Measurements from ENCODE around the gene ADCK1.

ADCK1 gene

GRCh38 chr14:77870646-77871045 is 70.7 kb downstream of the ADCK1 start:
- DNase-seq (ENCODE audit: extremely low read depth, low read depth), result no peak
- H3K4me3 ChIP-seq (replicated peaks; ENCODE audit: low read depth, low read length), result no peak overlapping the region
- TF ChIP-seq, protein P1, sequence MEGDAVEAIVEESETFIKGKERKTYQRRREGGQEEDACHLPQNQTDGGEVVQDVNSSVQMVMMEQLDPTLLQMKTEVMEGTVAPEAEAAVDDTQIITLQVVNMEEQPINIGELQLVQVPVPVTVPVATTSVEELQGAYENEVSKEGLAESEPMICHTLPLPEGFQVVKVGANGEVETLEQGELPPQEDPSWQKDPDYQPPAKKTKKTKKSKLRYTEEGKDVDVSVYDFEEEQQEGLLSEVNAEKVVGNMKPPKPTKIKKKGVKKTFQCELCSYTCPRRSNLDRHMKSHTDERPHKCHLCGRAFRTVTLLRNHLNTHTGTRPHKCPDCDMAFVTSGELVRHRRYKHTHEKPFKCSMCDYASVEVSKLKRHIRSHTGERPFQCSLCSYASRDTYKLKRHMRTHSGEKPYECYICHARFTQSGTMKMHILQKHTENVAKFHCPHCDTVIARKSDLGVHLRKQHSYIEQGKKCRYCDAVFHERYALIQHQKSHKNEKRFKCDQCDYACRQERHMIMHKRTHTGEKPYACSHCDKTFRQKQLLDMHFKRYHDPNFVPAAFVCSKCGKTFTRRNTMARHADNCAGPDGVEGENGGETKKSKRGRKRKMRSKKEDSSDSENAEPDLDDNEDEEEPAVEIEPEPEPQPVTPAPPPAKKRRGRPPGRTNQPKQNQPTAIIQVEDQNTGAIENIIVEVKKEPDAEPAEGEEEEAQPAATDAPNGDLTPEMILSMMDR (IDR thresholded peaks at IDR 0.05; ENCODE audit: low read depth, low read length, missing control alignments), result no peak

DNA sequence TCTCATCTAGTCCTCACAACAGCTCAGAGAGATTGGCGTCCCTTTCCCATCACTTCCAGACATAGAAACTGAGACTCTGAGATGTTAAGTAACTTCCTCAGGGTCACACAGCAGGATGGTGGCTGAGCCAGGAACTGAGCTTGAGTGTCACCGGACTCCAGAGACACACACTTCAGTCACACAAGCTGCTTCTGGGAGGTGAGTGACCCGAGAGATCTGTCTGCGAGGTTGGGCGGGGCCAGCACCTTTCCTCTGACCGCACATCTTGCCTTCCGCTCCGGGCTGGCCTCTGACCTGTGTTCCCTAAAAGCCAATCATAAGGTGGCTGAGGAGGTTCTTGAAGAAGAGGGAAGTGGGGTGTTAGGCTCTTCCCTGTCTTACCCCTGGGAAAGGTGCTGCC is 72.2 kb downstream of the ADCK1 start:
- DNase-seq (ENCODE audit: extremely low read depth, low read depth), result no peak
- TF ChIP-seq, protein P1 (IDR thresholded peaks at IDR 0.05; ENCODE audit: low read depth, low read length, missing control alignments), result no peak
- H3K4me3 ChIP-seq (replicated peaks; ENCODE audit: low read depth, low read length), result no peak overlapping the region

DNA sequence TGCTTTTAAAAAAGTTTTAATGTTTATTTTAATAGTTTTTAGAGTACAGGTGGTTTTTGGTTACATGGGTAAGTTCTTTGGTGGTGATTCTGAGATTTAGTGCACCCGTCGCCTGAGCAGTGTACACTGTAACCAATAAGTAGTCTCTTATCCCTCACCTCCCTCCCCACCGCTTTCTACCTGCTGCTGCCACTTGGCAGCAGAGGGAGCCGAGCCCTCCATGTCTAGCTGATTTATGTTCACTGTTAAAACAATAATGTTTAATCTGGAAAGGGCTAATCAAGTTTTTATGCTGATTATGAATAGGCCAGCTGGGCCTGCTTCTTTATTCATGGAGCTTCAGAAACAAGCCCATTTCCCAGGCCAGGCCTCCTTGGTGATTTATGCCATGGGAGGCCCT is 73.1 kb downstream of the ADCK1 start:
- no peak for DNase-seq (ENCODE audit: extremely low read depth, low read depth)
- no peak overlapping the region for H3K4me3 ChIP-seq (replicated peaks; ENCODE audit: low read depth, low read length)
- TF ChIP-seq, protein P1 (IDR thresholded peaks at IDR 0.05; ENCODE audit: low read depth, low read length, missing control alignments), result no peak

- DNase-seq (ENCODE audit: extremely low read depth, low read depth), result no peak
- TF ChIP-seq, protein P1 (IDR thresholded peaks at IDR 0.05; ENCODE audit: low read depth, low read length, missing control alignments), result no peak
- H3K4me3 ChIP-seq (replicated peaks; ENCODE audit: low read depth, low read length), result no peak overlapping the region
These were observed 78.9 kb downstream of the ADCK1 start for GRCh38 chr14:77878783-77879182.

DNA sequence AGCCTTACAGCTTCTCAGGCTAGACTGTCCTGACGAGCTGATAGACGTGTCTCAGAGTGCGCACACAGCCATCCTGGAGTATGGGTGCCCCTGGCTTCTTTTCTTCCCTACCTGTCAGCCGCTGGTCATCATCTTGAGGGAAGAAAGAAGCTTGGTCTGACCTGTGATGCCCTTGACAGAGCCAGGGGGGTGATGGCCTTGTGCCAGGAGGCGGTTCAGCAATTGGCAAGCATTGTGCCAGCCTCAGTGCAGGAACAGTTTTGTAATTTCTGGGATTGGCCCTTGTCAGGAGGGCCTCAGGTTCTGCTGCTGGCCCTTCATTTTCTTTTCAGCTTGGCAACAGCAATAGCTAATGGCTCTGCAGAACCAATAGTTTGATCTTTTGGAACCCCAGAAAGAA is 80.1 kb downstream of the ADCK1 start:
- H3K4me3 ChIP-seq (replicated peaks; ENCODE audit: low read depth, low read length), result no peak overlapping the region
- DNase-seq (ENCODE audit: extremely low read depth, low read depth), result no peak
- TF ChIP-seq, protein P1 (IDR thresholded peaks at IDR 0.05; ENCODE audit: low read depth, low read length, missing control alignments), result no peak

GRCh38 chr14:77882098-77882497 is 82.2 kb downstream of the ADCK1 start:
- TF ChIP-seq, protein P1 (IDR thresholded peaks at IDR 0.05; ENCODE audit: low read depth, low read length, missing control alignments), result no peak
- no peak overlapping the region for H3K4me3 ChIP-seq (replicated peaks; ENCODE audit: low read depth, low read length)
- DNase-seq (ENCODE audit: extremely low read depth, low read depth), result no peak

GRCh38 chr14:77882636-77883035 is 82.7 kb downstream of the ADCK1 start:
- TF ChIP-seq, protein P1 (IDR thresholded peaks at IDR 0.05; ENCODE audit: low read depth, low read length, missing control alignments), result no peak
- no peak overlapping the region for H3K4me3 ChIP-seq (replicated peaks; ENCODE audit: low read depth, low read length)
- DNase-seq (ENCODE audit: extremely low read depth, low read depth), result no peak
